Right lung (tissue), 5 donors: Measurements from ENCODE around the gene RBM6. TPM values are rescaled to one million over a fixed set of nuclear protein-coding genes. Genes with fewer than 3 reads are reported as not detected.

Experiments used
- DNase-seq, 2 donors: peaks; one replicate each; pipeline ENCODE4 v3.0.0-alpha.2; 2013
- polyA plus RNA-seq, 5 donors: library from polyadenylated mRNA; unstranded; fragments of 120-200 nt; gene quantifications; one replicate each; pipeline versions ENCODE4 v1.2.1 to v1.2.3, GENCODE V29; 2013; ENCODE audit warnings: inconsistent platforms in 1 of 5, low replicate concordance in 1 of 5; ENCODE audit not compliant: insufficient read length in 5 of 5, insufficient read depth in 1 of 5

The RBM6 gene
- polyA plus RNA-seq, 5 donors: 158 to 206 (median 176) TPM

- peak in 1 of 2 donors; percentile 14 for DNase-seq
Measured at GRCh38 chr3:50089609-50089945, 149.6 kb downstream of the RBM6 start.

DNA sequence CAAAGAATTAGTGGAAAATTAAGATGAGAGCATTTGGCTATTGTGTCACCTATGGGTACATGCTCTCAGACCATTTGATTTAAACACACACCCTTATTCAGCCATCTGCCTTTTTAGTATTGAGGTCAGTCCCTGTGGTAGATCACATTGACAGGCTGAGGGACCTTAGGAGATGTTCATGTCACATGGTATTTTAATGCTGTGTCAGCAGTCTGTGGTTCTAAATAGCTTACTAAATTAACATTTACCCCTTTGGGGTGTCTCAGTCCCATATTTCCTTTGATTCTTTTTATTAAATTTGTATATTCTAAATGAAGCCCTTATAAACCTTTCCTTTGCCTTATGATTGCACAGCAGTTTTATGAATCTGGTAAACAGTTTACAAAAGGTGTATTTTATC lies 151.0 kb downstream of the RBM6 start:
- no peak for DNase-seq

DNA sequence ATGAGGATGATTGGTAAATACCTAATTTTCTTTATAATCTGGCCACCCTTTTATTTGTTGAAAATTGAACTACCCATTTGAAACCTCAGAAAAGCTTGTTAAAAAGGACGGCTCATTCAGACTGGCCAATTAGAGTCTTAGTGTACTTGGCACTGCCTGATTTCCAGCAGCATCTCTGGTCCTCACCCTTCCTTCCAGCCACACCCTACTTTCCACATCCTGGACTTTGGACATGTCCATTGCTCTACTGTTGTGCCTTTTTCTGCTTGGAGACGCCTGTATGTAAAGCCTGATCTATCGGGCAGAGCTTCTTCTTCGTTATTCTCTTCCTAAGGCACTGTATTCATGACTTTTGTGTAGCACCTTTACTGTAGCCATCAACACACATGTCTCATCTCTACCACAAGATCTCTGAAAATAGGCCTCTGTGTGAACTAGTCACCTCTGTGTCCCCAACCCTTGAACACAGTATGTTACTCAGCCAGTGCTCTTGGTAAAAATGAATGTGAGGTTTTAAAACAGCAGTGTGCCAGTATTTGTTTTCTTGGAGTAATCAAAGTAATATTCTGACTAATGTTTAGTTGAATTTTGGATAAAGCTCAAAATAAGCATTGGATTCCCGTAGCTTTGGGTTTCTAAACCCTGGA lies 155.5 kb downstream of the RBM6 start:
- no peak for DNase-seq

- DNase-seq: no peak
Measured at GRCh38 chr3:50100386-50100785, 160.4 kb downstream of the RBM6 start.

DNA sequence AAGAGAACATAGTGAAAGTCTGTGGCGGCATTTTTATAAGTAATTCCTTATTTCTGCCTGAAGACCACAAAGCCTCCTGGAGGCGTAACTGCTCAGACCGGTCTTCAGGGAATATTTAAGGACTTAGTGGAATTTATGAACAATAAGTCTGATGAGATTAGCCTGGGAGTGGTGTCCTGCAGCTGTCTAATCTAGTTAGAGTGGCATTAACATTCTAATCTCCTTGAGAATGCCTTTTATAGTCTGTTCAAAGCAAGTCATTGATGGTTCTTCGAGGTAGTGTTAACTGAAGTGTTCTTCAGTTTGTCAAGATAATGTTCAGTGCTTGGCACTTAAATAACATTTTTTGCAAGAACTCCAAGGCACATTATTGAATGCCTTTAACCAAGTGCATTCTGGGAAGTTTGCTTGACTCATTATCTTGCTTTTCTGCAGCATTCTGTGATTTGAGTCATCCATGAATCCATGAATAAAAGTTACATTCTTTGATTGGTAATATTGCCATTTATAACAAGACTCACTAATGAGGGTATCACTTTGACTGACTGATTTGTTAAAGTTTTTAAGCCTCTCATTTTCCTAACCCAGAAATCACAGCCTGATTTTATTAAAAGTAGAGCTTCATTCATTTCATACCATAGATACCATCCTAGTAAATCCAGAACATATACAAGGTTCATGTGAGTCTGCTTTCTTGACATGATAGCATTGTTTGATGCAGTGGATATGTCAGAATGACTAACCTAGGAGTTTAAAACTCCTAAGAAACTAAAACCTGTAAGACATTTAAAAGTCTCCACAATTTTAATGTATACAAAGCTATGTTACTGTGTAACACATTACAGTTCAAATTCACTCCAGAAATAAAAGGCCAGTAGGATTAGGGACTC lies 161.3 kb downstream of the RBM6 start:
- DNase-seq: no peak

DNA sequence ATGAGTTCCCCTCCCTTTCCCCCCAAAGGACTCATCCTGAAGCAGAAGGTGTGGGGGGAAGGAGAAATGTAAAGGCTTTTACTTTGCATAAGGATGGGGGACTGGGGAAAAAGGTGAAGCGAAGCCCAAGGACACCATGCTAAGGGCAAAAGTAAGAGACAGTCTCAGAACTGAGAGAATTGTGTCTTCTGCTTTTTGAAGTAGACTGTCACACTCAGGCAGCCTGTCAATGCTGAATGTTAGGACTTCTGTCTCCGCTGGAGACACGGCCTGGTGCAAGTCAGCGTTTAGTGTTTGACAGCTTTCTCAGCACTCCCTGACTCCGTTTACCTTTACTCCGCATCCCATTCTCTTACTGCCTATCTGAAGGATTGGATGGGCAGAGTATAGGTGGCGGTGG lies 162.6 kb downstream of the RBM6 start:
- no peak for DNase-seq

GRCh38 chr3:50111757-50112156 lies 171.8 kb downstream of the RBM6 start:
- no peak for DNase-seq

GRCh38 chr3:50112462-50112861 lies 172.5 kb downstream of the RBM6 start:
- DNase-seq: no peak

DNA sequence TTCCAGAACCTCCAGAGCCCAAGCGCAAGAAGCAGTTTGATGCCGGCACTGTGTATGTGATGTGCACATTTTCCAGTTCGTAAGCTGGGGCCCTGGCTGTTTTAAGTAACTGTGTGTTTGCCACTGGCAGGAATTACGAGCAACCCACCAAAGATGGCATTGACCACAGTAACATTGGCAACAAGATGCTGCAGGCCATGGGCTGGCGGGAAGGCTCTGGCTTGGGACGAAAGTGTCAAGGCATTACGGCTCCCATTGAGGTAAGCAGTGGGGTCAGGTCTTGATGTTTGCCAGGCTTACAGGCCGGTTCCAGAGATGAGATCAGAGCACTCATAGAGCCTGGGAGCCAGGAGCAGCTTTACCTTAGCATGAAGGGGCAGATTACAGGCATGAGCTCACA lies 177.2 kb downstream of the RBM6 start:
- no peak for DNase-seq

- no peak for DNase-seq
Measured at GRCh38 chr3:50118237-50118636, 178.3 kb downstream of the RBM6 start.

DNA sequence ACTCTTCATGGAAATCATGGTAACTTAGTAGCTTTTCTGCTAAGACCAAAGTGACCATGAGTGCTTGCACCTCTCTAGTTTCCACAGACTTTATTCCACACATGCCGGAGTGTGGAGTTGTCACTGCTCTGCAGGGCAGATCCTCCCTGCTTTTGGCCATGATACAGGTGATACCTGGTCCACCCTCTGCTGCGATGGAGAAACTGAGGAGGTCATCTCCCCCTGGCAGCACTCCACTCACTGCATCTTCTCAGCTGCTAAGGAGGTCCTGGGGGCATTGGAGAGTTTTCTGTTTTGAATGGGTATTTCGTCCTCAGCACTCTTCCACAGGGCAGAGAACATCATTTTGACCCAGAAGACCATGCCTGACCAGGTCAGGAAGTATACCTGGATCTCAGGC lies 179.8 kb downstream of the RBM6 start:
- DNase-seq: no peak

GRCh38 chr3:50120364-50121071 lies 180.6 kb downstream of the RBM6 start:
- no peak for DNase-seq

GRCh38 chr3:50121072-50122032 lies 181.4 kb downstream of the RBM6 start:
- peak; percentile 68 to 79 for DNase-seq

DNA sequence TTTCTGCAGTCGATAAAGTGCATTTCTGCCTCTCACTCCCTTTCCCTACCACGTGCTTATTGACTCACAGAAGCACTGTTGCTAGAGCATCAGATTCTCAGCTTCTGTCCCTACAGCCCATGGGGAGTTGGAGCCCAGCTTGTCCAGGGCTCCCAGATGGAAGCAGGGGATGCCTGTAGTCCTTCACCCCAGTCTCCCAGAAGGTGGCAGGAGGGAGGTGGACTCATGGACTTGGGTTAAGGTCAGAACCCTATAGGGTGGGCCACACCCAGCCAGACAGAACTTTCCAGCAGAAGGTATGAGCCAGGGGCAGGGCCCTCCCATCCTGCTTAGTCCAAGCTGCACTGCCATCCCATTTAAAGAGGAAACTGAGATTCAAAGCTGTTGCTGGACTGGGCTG lies 182.1 kb downstream of the RBM6 start:
- no peak for DNase-seq

- no peak for DNase-seq
Measured at GRCh38 chr3:50122661-50123391, 182.9 kb downstream of the RBM6 start.

DNA sequence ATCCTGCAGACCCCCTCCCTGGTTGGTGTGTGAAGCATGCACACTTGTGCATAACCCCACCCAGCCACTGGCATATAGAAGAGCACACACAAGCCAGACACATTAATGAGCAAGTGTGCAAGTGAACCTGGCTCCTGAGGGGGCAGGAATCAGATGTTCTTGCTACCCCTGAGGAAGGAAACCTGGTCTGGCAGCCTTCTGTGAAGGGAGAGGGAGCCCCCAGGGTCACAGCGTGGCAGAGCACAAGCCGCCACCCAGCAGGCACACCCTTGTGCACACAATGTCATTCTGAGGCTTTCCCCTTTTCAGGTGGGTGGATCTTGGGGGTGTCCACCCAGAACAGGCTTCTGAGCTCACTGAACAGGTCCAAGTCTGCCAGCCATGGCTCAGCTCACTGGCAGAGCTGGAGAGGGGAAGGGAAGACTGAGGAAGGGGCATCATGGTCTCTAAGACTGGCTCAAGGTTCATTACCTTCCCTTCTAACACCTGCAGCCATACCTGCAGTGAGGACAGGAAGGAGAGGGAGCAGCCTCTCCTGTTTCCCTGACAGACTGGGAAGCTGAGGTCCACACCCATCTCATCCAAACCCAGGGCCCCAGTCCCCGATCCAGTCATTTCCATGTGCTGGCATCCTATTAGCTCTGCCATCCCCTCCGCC lies 183.6 kb downstream of the RBM6 start:
- no peak for DNase-seq

- no peak for DNase-seq
Measured at GRCh38 chr3:50124052-50124799, 184.3 kb downstream of the RBM6 start.

GRCh38 chr3:50124800-50125178 lies 184.8 kb downstream of the RBM6 start:
- no peak for DNase-seq

GRCh38 chr3:50125541-50126286 lies 185.8 kb downstream of the RBM6 start:
- no peak for DNase-seq
